Psoas muscle (tissue), 8 donors: ENCODE measurements around the gene AP2A2. TPM values are rescaled to one million over a fixed set of nuclear protein-coding genes. Genes with fewer than 3 reads are reported as not detected.

ENCODE experiments used
- ATAC-seq, 4 donors: fragments of 200-7000 bp; cut with Tn5 transposase; one replicate each; pipeline ENCODE4 v1.9.1; 2020; ENCODE audit warnings: moderate library complexity in 3 of 4, mild to moderate bottlenecking in 2 of 4
- DNase-seq, 2 donors: peaks; one replicate each; pipeline ENCODE4 v3.0.0-alpha.2; 2020
- H3K27ac ChIP-seq: fragments of 200-600 bp; one replicate; pipeline ENCODE4 v1.8.0; 2022
- H3K27me3 ChIP-seq, 3 donors: fragments of 200-600 bp in 1 of 3; one replicate each; pipeline versions ENCODE4 v1.6.1 to v1.8.0; 2013 to 2022; ENCODE audit warnings: low read length in 2 of 3, mild to moderate bottlenecking in 2 of 3, moderate library complexity in 1 of 3; ENCODE audit not compliant: insufficient read depth in 3 of 3
- H3K36me3 ChIP-seq, 2 donors: fragments of 200-600 bp in 1 of 2; one replicate each; pipeline versions ENCODE4 v1.6.1 to v1.8.0; 2013 to 2022; ENCODE audit warnings: low read depth in 1 of 2, mild to moderate bottlenecking in 1 of 2, moderate library complexity in 1 of 2; ENCODE audit not compliant: insufficient read depth in 1 of 2
- H3K4me1 ChIP-seq: fragments of 200-600 bp; one replicate; pipeline ENCODE4 v1.8.0; 2022
- H3K4me3 ChIP-seq: fragments of 200-600 bp; one replicate; pipeline ENCODE4 v1.8.0; 2022; ENCODE audit warnings: mild to moderate bottlenecking
- H3K9me3 ChIP-seq: fragments of 200-600 bp; one replicate; pipeline ENCODE4 v1.8.0; 2022
- CTCF ChIP-seq: fragments of 200-600 bp; IDR thresholded peaks from one replicate; pipeline ENCODE4 v1.8.0; 2022; ENCODE audit warnings: antibody characterized with exemption
- WGBS, 3 donors: extraction: QIAGEN DNeasy Blood & Tissue Kit; methylation state at CpG; one replicate each; pipeline versions ENCODE4 v1.1.6 to v1.1.7; 2013; 5-methylcytosine and 5-hydroxymethylcytosine counted together
- intact Hi-C, 2 donors: fragments of 100-400 bp; cut with DNase I; formaldehyde crosslinking; loops; one replicate each; pipeline versions ENCODE4 v1.11.0 to v1.14.2; 2022
- polyA plus RNA-seq, 3 donors: library from polyadenylated mRNA; stranded (reverse); fragments of 200-250 nt; gene quantifications; one replicate each; pipeline ENCODE4 v1.2.3, GENCODE V29; 2013
- total RNA-seq, 4 donors: library from RNA; stranded (reverse); fragmentation: NEBNext Ultra II Directional in 2 of 4; extraction: Animal tissue kit (Norgen Biotek cat#: 25700) in 2 of 4; gene quantifications; one replicate each; pipeline versions ENCODE4 v1.2.1 to v1.2.4, GENCODE V29; 2021 to 2023
- donor health status: healthy with polysubstance abuse.
- donor health status: DM: no; HTN: no; CAD: no; lungs with moderate emphysema.
- donor health status: Bipolar disorder and iron deficiency.
- donor health status: healthy.
- donor health status: DM: yes; HTN: yes; CAD: no.
- donor health status: DM: no; HTN: no; CAD: no.
- donor health status: DM: no; HTN: no; CAD: no.
- donor health status: DM: yes; HTN: yes; CAD: no.

Gene AP2A2
- total and polyA plus RNA-seq, 7 donors = 15.9 to 31.4 (median 26.5) TPM

GRCh38 chr11:953512-953911, 27.8 kb downstream of the AP2A2 start:
- no peaks in the 10 kb centered on the region for H3K36me3 ChIP-seq
- no peaks in the 10 kb centered on the region for H3K9me3 ChIP-seq
- no peak for DNase-seq
- peaks cover 13% of the 10 kb centered on the region for H3K4me1 ChIP-seq
- H3K27ac ChIP-seq = no peak overlapping the region
- H3K27me3 ChIP-seq = no peaks in the 10 kb centered on the region
- intact Hi-C loops = no loop called here
- TF ChIP-seq CTCF = no peak
- no peak overlapping the region for H3K4me3 ChIP-seq
- WGBS, 3 donors = 62 to 76% (median 73%) methylated on average over 6 to 13 of the region's 13 CpGs
- no peak for ATAC-seq

- no peaks in the 10 kb centered on the region for H3K9me3 ChIP-seq
- no peak overlapping the region for H3K27ac ChIP-seq
- no peak for TF ChIP-seq CTCF
- H3K36me3 ChIP-seq = peaks cover 0 to 5% of the 10 kb centered on the region in 2 donors
- H3K4me1 ChIP-seq = peaks cover 13% of the 10 kb centered on the region
- DNase-seq = no peak
- intact Hi-C loops = no loop called here
- no peak overlapping the region for H3K4me3 ChIP-seq
- no peaks in the 10 kb centered on the region for H3K27me3 ChIP-seq
- no peak for ATAC-seq
- WGBS, 3 donors = 86 to 89% (median 86%) methylated on average over 5 of the region's 5 CpGs
Measured at GRCh38 chr11:954392-955153, 28.9 kb downstream of the AP2A2 start.

GRCh38 chr11:955154-956063, 29.7 kb downstream of the AP2A2 start:
- no peak for DNase-seq
- intact Hi-C loops = no loop called here
- peak in 2 of 4 donors; percentile 26 to 47 for ATAC-seq
- 68 to 76% (median 70%) methylated on average over 15 of the region's 15 CpGs for WGBS, 3 donors
- no peak for TF ChIP-seq CTCF
- Histone ChIP-seq H3K9me3 (no peaks in the 10 kb centered on the region), H3K36me3 (peaks cover 0 to 13% of the 10 kb centered on the region in 2 donors), H3K27me3 (no peaks in the 10 kb centered on the region), H3K27ac (no peak overlapping the region), H3K4me3 (no peak overlapping the region), H3K4me1 (peaks cover 13% of the 10 kb centered on the region)

GRCh38 chr11:957212-957920, 31.7 kb downstream of the AP2A2 start:
- H3K36me3 ChIP-seq = peaks cover 0 to 25% of the 10 kb centered on the region in 2 donors
- H3K27me3 ChIP-seq = no peaks in the 10 kb centered on the region

More at GRCh38 chr11:957212-957920, 31.7 kb downstream of the AP2A2 start:
- 75 to 87% (median 80%) methylated on average over 11 of the region's 11 CpGs for WGBS, 3 donors
- Histone ChIP-seq H3K27ac (no peak overlapping the region), H3K9me3 (no peaks in the 10 kb centered on the region), H3K4me3 (no peak overlapping the region), H3K4me1 (peaks cover 11% of the 10 kb centered on the region)
- no peak for ATAC-seq
- intact Hi-C loops = no loop called here
- TF ChIP-seq CTCF = no peak
- no peak for DNase-seq
